ENCODE data around the gene SLC26A1. TPM values are rescaled to one million over a fixed set of nuclear protein-coding genes. Genes with fewer than 3 reads are reported as not detected.

The SLC26A1 gene
- total RNA-seq, 1 experiment from 2014 or later: 1.3 TPM

GRCh38 chr4:985123-985830 lies 7.9 kb downstream of the SLC26A1 start:
- POLR2A ChIA-PET (ENCODE audit: unreplicated experiment): interaction anchor here (0.6 kb wide), 2 partner anchors 723 to 761 kb away, joined by 3 to 21 read pairs; no protein-coding TSS in a partner anchor
- H3K4me2 ChIP-seq: peak overlapping the region; percentile 99
- H3K79me2 ChIP-seq (ENCODE audit: low read depth): peaks cover 22% of the 10 kb centered on the region
- peaks cover 25% of the 10 kb centered on the region for H3F3A ChIP-seq (ENCODE audit: insufficient read depth, low read depth)
- DNase-seq: peak; percentile 53 to 80
- BruUV-seq (replicated peaks): no TSS peak
- H3K27ac ChIP-seq: no peak overlapping the region
- intact Hi-C loops (cut with micrococcal nuclease; ENCODE audit: unreplicated experiment): loop anchor here (10.0 kb wide), 1 partner anchor 370 kb away; no protein-coding TSS in a partner anchor
- peaks cover 5% of the 10 kb centered on the region; the same call in 1 of the 2 replicates for H4K20me1 ChIP-seq (ENCODE audit: insufficient read depth)
- no peaks in the 10 kb centered on the region for H3K36me3 ChIP-seq (ENCODE audit: low read depth)
- no peaks in the 10 kb centered on the region for H3K27me3 ChIP-seq (ENCODE audit: insufficient read depth, low read depth)
- no peaks in the 10 kb centered on the region for H3K9me3 ChIP-seq (ENCODE audit: insufficient read depth, low read depth)
- H3K4me3 ChIP-seq: peak overlapping the region; percentile 47; the same call in 1 of the 2 replicates
- CTCF ChIA-PET: no interaction called here
- H3K9me2 ChIP-seq (ENCODE audit: insufficient read depth): no peaks in the 10 kb centered on the region
- H3K4me1 ChIP-seq (replicated peaks; ENCODE audit: insufficient read depth): peaks cover 28% of the 10 kb centered on the region
- peak overlapping the region; percentile 63 for H2AFZ ChIP-seq
- TF ChIP-seq CTCF (conservative IDR thresholded peaks at IDR 0.05) (no peak), EZH2 (IDR thresholded peaks at IDR 0.05; ENCODE audit: low read depth) (no peak)

- no peak overlapping the region for H3K27ac ChIP-seq
- peak overlapping the region; percentile 63 for H2AFZ ChIP-seq
These were observed 8.7 kb downstream of the SLC26A1 start for GRCh38 chr4:984336-985054.

More at GRCh38 chr4:984336-985054, 8.7 kb downstream of the SLC26A1 start:
- Histone ChIP-seq H3K9me2 (ENCODE audit: insufficient read depth) (no peaks in the 10 kb centered on the region), H4K20me1 (ENCODE audit: insufficient read depth) (peaks cover 5% of the 10 kb centered on the region; the same call in 1 of the 2 replicates), H3K27me3 (ENCODE audit: insufficient read depth, low read depth) (no peaks in the 10 kb centered on the region), H3K36me3 (ENCODE audit: low read depth) (no peaks in the 10 kb centered on the region), H3K4me3 (peak overlapping the region; percentile 47; the same call in 1 of the 2 replicates), H3F3A (ENCODE audit: insufficient read depth, low read depth) (peaks cover 29% of the 10 kb centered on the region), H3K4me1 (replicated peaks; ENCODE audit: insufficient read depth) (peaks cover 29% of the 10 kb centered on the region), H3K4me2 (peak overlapping the region; percentile 99), H3K9me3 (ENCODE audit: insufficient read depth, low read depth) (no peaks in the 10 kb centered on the region), H3K79me2 (ENCODE audit: low read depth) (peaks cover 22% of the 10 kb centered on the region)
- ChIA-PET CTCF (no interaction called here), POLR2A (ENCODE audit: unreplicated experiment) (interaction anchor here (0.6 kb wide), 1 partner anchor 762 kb away, joined by 3 read pairs; no protein-coding TSS in a partner anchor)
- intact Hi-C loops (cut with micrococcal nuclease; ENCODE audit: unreplicated experiment): loop anchor here (10.0 kb wide), 1 partner anchor 370 kb away; no protein-coding TSS in a partner anchor
- BruUV-seq (replicated peaks): no TSS peak
- no peak for TF ChIP-seq CTCF (conservative IDR thresholded peaks at IDR 0.05)
- no peak for TF ChIP-seq EZH2 (IDR thresholded peaks at IDR 0.05; ENCODE audit: low read depth)
- DNase-seq: no peak
